Upper lobe of left lung (tissue), 4 donors: Measurements from ENCODE around the gene RELL1.

Source experiments
- EP300 ChIP-seq, 4 donors: sonication (generic); formaldehyde crosslinking; IDR thresholded peaks; one replicate each; pipeline ENCODE4 v1.5.1; 2017; ENCODE audit warnings: antibody characterized with exemption in 4 of 4, control low read depth in 2 of 4
- POLR2A ChIP-seq, 4 donors: fragments of 450-650 bp; IDR thresholded peaks; one replicate each; pipeline ENCODE4 v1.5.1; 2016 to 2017; ENCODE audit warnings: antibody characterized with exemption in 4 of 4, mild to moderate bottlenecking in 2 of 4

GRCh38 chr4:37680089-37680488 is 6.1 kb downstream of the RELL1 start:
- TF ChIP-seq EP300 (IDR thresholded peaks at IDR 0.05), result no peak
- TF ChIP-seq POLR2A (IDR thresholded peaks at IDR 0.05), result no peak
